ENCODE data around the gene MRPL11.
A peak's percentile ranks its signal among the peaks of the same experiment; 100 is the strongest.
"Not testable (repeated sequence)": the region's sequence is repeated elsewhere in the genome, so short reads cannot be mapped to it uniquely, and the experiment has no call there.

MRPL11 gene

GRCh38 chr11:66467034-66467659, 28.5 kb upstream of the MRPL11 start:
- DNase-seq (ENCODE audit: low read depth), result peak; percentile 10

GRCh38 chr11:66466225-66467033, 27.8 kb upstream of the MRPL11 start, which contains the start of gene PELI3:
TSS of gene PELI3 (plus strand) at chr11:66466905. CDS start at chr11:66468129, 1,224 bp downstream.
- peak; percentile 90 for DNase-seq (ENCODE audit: low read depth)

DNA sequence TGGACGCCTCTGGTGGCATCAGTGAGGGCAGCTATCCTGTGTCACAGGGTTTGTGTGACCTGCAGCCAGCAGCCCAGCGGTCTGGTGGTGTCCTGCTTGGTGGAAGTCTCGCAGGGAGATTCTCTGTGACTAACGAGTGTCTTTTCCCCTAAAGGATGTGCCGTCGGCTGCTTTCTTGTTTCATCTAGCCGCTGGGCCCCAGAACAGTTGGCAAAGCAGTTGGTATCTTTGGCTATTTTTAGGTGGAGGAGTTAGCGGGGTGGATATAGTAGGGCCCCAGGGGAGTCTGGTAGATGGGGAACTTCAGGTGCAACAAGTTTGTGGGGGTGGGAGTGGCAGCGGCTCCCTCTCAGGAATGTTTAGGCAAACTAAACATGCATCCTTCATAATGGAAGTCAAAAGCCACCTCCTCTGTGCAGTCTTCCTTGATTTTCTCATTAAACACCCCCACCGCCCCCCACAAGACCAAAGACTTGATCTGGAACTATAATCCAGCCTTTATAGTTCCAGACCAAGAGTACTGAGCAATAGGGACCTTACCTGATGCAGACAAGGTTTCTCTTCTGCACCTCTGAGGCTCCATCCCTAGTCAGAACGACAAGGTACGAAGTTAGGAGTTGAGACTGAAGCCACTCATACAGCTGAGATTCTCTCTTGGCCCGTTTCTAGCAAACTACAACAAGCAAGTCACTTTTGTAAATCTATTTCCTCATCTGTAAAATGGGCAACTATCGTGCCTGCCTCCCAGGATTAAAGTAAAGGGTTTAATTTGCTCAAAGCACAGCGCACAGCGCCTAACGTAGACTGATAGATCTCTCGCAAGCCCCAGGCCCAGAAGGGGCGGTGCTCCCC, 27.0 kb upstream of the MRPL11 start:
- DNase-seq (ENCODE audit: low read depth), result no peak

DNA sequence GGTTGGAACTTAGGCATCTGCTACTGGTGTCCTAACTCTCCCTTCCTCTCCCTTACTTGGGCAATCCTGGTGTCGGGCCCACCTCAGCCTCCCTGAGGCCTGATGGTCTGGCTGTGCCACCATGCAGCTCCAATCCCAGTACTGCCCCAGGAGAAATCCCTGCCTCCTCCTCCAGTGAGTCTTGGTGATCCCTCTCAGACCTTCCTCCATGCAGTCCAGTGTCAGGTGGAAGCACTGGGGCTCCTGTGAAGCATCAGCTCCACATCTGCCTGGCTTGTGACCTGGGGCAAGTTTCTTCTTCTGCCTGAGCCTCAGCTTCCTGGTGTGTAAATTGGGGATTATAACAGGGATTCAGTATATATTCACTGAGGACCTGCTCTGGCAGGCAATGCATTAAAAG, 26.3 kb upstream of the MRPL11 start:
- DNase-seq (ENCODE audit: low read depth), result no peak

DNA sequence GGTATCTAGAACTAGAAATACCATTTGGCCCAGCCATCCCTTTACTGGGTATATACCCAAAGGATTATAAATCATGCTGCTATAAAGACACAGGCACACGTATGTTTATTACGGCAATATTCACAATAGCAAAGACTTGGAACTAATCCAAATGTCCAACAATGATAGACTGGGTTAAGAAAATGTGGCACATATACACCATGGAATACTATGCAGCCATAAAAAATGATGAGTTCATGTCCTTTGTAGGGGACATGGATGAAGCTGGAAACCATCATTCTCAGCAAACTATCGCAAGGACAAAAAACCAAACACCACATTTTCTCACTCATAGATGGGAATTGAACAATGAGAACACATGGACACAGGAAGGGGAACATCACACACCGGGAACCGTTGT, 25.5 kb upstream of the MRPL11 start:
- DNase-seq (ENCODE audit: low read depth), result not testable (repeated sequence)

GRCh38 chr11:66462911-66463310, 24.3 kb upstream of the MRPL11 start:
- no peak for DNase-seq (ENCODE audit: low read depth)

DNA sequence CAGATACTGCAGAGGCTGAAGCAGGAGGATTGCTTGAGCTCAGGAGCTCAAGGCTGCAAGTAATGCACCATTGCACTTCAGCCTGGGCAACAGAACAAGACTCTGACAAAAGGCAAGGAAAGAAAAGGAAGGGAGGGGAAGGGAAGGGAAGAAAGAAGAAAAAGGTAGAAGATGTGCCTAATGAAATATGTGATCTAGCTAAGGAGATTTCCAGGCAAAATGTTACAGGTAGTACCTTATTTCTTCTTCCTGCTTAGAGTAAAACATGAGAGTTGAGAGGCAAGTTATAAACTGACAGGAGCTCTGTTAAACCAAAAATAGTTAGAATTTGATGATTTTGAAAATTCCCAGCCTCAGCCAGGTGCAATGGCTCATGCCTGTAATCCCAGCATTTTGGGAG, 23.4 kb upstream of the MRPL11 start:
- DNase-seq (ENCODE audit: low read depth), result no peak

DNA sequence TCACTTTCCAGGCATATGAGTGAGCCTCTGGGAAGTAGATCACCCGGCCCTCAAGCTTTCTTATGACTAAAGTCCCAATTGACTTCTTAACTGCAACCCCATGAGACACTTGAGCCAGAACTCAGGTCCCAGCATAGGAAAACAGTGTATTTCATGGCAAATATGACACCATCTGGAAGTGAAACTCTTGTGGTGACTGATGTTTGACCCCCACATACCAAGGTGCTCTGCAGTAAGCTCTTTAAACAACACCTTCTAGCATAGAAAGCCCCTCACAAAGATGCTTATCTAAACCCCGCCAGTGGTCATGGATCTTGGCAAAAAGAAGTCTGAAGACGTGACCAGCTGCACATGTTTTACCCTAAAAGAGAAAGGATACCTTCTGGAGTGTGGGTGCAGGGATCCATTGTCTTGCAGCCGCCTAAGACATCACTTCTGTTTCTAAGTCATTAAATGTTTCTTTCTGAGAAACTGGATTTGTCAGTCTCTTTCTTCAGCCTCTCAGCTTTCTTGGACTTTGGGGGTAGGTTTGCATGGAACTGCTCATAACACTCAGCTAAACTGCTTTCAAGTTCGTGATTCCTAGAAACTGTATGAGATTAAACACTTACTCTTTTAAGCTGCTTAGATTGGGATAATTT, 20.6 kb upstream of the MRPL11 start:
- DNase-seq (ENCODE audit: low read depth), result no peak

DNA sequence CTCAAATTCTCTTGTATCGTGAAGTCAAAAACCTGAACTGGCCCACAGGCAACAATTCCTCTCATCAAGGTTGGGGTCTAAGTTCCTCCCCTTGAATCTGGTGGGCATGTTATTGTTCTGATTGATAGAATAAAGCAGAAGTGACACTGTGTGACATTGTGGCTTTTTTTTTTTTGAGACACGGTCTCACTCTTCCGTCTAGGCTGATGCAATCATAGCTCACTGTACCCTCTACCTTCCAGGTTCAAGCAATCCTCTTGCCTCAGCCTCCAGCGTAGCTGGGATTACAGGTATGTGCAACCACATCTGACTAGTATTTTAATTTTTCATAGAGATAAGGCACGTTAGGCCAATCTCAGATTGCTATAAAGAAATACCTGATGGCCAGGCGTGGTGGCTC, 19.2 kb upstream of the MRPL11 start:
- no peak for DNase-seq (ENCODE audit: low read depth)

DNA sequence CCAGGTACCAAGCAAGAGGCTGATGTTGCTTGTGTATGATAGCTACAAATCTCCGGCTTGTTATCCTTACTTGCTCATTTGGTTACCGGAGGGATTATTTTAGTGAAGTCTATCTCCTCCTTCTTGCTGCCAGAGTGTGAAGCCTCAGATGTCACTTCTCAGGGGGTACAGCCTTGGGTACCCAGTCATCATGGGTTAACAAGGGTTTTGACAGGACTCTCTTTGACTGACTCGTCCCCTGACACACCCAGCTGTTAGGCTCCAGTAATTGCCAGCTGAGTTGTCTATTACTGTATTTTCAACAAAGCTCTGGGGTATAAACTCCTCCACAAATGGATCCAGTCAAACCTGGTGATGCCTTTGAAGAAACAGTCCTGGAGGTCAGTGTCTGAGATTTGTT, 16.2 kb upstream of the MRPL11 start:
- DNase-seq (ENCODE audit: low read depth), result no peak

DNA sequence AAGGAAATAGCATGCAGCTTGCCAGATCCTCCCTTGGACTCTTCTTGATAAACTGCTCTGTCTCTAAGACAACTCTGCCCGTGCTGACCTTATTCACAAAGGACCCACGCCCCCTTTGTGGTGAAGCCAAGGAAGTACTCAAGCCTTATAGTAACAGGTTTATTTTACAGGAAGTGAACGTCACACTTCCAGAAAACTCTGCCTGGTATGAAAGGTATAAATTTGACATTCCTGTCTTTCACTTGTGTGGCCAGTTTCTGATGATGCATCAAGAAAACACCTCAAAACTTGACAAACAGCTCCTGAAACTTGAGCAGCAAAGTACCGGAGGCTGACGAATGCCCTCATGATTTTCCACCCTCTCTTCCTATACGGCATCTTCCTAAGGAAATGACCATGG, 15.6 kb upstream of the MRPL11 start:
- no peak for DNase-seq (ENCODE audit: low read depth)

DNA sequence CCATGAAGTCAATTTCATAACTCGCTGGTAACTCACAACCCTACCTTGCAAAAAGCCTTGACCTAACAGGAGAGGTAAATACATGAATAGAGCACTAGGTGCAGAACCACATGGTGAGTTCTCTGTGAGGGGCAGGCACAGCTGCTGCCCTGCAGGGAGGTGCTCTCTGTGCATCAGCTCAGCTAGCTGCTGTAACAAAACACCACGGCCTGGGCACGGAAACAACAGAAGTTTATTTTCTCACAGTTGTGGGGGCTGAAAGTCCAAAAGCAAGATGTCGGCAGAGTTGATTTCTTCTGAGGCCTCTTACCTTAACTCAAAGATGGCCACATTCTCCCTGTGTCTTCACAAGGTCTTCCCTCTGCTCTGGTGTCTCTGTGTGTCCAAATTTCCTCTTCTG, 13.0 kb upstream of the MRPL11 start:
- no peak for DNase-seq (ENCODE audit: low read depth)

DNA sequence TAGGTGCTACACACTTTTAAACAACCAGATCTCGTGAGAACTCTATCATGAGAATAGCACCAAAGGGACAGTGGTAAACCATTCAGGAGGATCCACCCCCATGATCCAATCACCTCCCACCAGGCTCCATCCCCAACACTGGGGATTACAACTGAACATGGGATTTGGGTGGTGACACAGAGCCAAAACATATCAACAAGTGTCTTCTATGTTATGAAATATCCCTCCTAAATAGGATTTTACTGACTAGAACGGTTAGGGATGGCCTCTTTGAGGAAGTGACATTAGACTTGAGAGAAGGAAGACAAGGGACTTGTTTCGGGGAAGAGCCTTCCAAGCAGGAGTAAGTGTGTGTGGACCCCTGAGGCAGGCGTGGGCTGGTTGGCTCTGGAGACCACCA, 11.9 kb upstream of the MRPL11 start:
- DNase-seq (ENCODE audit: low read depth), result no peak

DNA sequence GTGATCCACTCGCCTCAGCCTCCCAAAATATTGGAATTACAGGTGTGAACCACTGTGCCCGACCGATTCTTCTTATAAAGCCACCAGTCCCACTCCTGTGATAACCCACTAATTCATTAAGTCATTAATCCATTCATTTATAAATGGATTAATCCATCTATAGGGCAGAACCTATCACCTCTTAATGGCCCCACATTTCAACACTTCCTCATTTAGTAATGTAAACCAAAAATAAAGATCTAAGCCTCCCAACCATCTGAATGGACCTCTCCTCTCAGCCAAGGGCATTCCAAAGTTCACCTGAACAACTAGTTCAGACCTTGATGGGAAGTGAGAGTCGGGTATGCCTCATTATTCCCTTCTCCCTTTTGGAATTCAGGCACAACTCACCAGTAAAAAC, 9.9 kb upstream of the MRPL11 start:
- no peak for DNase-seq (ENCODE audit: low read depth)

DNA sequence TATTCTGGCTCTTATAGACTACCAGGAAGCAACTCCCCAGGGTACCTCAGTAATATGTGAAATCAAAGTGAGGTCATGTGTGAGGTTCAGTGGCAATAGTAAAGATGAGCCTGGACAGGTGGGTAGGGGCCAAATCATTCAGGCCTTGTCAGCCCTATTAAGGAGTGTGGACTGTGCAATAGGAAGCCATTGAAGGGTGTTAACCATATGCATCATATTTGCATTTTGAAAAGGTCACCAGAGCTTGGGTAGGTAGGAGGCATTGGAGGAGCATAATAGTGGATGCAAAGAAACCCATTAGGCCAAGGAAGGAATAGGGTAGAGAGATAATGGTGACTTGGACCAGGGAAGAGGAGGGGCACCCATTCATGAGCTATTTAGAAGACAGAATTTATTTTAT, 8.4 kb upstream of the MRPL11 start:
- DNase-seq (ENCODE audit: low read depth), result no peak

GRCh38 chr11:66443602-66444001, 5.0 kb upstream of the MRPL11 start:
- no peak for DNase-seq (ENCODE audit: low read depth)

- not testable (repeated sequence) for DNase-seq (ENCODE audit: low read depth)
Measured at GRCh38 chr11:66440940-66441282, 2.3 kb upstream of the MRPL11 start.

- not testable (repeated sequence) for DNase-seq (ENCODE audit: low read depth)
Measured at GRCh38 chr11:66440101-66440939, 1.7 kb upstream of the MRPL11 start.

- DNase-seq (ENCODE audit: low read depth), result no peak
Measured at GRCh38 chr11:66437979-66438503, 607 bp downstream of the MRPL11 start.

GRCh38 chr11:66432597-66432996, 6.1 kb downstream of the MRPL11 start:
- DNase-seq (ENCODE audit: low read depth), result no peak

DNA sequence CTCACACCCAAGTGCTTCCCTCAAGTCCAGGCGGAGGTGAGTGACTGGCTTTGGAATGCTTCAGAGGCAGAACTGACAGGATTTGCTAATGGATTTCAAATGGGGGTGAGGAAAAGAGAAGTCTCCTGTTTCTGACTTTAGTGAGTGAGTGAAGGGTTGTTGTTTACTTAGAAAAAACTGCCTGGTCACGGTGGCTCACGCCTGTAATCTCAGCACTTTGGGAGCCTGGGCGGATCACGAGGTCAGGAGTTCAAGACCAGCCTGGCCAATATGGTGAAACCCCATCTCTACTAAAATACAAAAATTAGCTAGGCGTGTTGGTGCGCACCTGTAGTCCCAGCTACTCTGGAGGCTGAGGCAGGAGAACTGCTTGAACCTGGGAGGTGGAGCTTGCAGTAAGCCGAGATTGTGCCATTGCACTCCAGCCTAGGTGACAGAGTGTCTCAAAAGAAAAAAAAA, 6.7 kb downstream of the MRPL11 start:
- not testable (repeated sequence) for DNase-seq (ENCODE audit: low read depth)
